HG03520 (cell line): Measurements from ENCODE around the gene GSG1L.

ENCODE experiments used
- ATAC-seq: cut with Tn5 transposase; IDR thresholded peaks from one replicate; pipeline ENCODE4 v1.9.1; 2021; ENCODE audit warnings: mild to moderate bottlenecking, moderate library complexity; ENCODE audit not compliant: unreplicated experiment

GSG1L gene

GRCh38 chr16:28063591-28064061 lies at the start of gene GSG1L:
TSS of gene GSG1L (minus strand) at chr16:28063714. CDS start at chr16:28063424, 290 bp downstream.
- ATAC-seq: no peak

DNA sequence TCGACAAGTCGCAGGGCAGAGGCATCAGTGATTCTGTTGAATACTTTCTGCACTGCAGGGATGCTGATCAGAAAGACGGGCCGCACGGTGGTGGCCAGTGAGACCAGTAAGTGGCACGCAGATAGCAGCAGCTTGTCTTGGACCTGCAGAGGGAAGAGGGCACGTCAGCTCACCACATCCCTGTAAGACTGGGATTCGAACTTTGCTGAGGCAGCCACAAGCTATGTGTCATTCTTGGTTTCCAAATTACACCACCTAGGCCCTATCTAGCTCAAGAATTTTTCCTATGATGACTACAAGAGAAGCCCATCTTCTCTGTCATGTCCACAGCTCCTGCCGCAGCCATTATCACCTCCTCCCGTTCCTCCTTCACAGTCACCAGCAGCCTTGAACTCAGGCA lies 49.4 kb upstream of the GSG1L start:
- no peak for ATAC-seq

GRCh38 chr16:28110977-28111376 lies 47.5 kb upstream of the GSG1L start:
- no peak for ATAC-seq

- ATAC-seq: no peak
These were observed 47.0 kb upstream of the GSG1L start for GRCh38 chr16:28110479-28110878.

- no peak for ATAC-seq
These were observed 46.6 kb upstream of the GSG1L start for GRCh38 chr16:28110074-28110473.

DNA sequence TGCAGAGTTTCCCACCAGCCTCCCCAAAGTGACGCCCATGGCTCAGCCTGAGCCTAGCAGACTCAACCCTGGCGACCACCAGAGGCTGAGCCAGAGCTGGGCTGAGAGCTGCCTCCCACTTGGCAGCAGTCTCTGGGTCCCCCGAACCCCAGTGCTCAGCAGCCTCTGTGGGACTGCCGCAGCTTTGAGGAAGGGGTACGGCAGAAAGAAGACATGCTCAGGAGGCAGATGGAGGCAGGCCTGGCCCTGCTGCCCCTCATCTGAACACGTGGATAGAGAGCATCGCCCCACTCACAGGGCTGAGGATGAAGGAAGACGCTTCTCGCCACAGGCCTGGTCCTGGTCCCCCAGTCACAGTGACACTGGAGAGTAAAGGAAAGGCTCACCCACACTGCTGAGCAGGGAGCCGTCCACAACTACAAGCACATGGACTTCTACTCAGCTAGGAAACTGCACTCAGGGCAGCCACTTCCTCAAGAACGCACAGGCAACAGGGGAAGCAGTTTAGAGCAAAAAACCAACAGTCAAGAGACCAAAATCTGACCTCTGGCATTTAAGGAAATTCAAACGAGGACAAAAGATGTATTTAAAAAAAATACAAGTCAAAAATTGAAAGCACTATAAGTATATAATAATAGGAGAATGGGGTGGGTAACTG lies 45.2 kb upstream of the GSG1L start:
- no peak for ATAC-seq

DNA sequence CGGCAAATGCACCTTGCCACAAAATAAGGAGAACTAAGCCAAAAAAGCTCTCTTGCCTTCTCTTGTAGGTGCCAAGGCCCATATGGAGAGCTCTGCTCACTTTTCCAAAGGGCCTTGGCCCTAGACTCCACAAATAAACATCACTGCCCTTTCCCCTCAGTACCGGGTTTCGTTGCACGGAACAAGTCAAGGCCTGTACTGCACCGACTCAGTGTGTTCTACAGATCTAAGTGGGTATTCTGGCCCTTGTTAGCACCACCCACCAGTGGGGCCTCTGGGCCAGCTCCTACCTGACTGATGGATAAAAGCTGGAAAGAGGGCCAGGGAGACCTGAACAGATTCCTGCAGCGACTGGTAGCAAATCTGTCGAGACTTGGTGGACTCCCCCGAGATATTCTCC lies 43.7 kb upstream of the GSG1L start:
- ATAC-seq: no peak

- ATAC-seq: no peak
These were observed 43.1 kb upstream of the GSG1L start for GRCh38 chr16:28106467-28107215.

- no peak for ATAC-seq
These were observed 42.4 kb upstream of the GSG1L start for GRCh38 chr16:28105954-28106353.

DNA sequence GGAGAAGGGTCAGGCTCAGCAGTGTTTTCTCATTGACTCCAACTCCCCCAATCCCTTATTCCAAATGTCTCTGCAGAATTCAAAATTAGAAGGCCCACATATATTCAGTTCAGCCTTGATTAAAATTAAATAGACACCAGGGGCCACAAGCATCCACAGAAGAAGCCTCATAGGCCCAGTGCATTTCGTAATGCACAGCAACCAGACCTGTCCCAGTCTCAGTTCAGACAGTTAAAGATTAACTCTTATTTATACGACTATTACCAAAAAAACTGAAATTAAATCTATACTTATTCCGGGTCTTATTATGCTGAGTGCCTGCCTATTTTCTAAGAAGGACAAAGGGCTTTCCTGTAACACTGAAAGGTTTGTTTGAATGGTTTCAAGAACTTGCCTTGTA lies 41.8 kb upstream of the GSG1L start:
- ATAC-seq: no peak

DNA sequence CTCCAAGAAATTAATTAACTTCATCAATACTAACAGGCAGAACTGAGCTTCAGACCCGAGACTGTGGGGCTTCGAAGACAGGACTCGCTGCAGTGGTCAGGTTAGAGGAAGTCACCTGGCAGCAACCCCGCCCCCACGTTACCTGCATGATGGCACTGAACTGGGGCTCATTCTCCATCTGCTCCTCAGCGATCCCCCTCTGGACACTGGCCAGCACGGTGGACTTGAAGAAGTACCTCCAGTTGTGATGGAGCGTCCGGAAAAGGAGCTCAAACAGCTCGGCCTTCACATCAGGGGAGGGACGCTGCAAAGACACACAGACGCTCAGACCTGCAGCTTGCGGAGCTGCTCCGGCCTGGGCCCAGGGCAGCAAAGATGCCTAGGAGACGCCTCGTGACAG lies 40.9 kb upstream of the GSG1L start:
- no peak for ATAC-seq

DNA sequence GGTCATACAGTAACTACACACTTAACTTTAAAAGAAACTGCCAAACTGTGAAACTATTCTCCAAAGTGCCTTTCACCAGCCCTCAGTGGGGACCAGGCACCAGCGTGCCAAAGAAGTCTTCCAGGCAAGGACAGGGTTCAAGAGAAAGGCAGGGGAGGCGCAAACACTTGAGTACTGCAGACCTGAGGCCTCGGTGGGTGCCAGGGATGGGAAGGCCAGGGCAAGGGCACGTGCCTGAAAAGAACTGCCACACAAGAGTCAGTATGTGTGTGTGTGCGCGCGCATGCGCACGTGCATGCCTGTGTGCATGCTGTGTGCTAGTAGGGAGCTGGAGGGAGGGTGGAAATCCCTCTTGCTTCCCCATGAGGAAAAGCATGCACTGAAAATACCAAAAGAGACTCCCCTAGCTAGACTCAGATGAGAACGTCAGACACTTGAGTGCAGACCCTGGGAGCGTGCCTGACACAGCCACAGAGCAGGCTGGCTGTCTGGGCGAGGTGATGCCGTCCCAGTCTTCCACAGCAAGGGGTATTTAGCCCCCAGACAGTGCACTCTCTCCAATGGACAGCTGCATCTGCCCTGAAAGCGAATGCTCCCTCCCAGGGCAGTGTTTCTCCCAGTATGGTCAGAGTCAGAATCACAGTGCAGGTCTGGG lies 40.1 kb upstream of the GSG1L start:
- no peak for ATAC-seq

DNA sequence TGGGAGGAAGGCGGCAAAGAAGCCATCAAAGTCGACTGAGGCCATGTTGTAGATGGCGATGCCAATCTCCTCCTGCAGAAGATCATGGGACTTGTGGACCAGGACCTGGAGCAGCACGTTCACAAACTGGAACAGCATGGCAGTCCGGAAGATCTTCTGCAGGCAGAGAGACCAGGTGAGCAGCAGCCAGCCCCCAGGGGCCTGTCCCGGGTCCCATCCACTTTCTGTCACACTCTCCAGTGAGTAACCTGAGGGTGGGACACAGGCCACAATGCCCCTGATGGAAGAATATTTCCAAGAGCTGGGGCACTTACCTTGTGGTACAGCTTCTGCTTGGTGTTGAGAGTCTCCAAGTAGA lies 38.0 kb upstream of the GSG1L start:
- no peak for ATAC-seq

- no peak for ATAC-seq
These were observed 37.5 kb upstream of the GSG1L start for GRCh38 chr16:28100810-28101532.

- no peak for ATAC-seq
These were observed 35.7 kb upstream of the GSG1L start for GRCh38 chr16:28098959-28099945.

GRCh38 chr16:28098171-28098958 lies 34.9 kb upstream of the GSG1L start:
- no peak for ATAC-seq

DNA sequence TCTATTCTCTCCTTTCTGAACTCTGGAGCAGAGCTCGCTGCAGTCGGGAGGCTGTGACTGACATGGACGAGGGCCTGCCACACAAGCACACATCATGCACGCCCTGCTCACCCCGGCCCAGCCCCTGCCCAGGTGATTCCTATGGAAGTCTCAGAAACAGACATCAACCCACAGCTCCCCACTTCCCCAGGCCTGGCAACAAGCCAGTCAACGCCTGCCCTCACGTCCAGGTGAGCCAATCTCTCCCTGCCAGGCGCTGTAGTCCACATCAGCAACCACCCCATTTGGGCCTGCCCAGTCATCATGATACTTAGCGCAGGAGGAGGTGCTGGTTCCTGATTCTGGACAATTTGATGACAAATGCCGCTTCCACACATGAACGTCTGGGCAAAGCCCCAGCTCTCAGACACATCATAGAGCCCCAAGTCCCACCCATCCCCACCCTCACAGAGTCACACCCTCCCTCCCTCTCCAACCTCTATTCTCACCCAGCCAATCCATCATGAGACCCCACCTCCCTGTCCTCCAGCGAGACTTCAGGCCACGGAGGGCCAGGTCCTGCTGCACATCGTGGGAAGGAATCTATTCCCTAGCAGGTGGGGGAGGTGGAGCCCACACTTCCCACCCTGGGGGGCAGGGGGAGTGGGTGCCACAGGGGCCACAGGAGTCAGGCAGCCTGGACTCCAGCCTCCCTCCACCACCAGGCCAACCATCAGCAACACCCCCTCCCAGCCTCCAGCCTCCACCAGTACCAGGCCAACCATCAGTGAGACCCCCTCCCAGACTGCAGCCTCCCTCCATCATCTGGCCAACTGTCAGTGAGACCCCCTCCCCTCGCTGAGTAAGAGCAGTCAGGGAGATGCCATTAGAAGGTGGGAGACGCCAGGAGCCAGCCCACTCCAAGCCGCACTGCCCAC lies 33.7 kb upstream of the GSG1L start:
- ATAC-seq: no peak

- ATAC-seq: no peak
These were observed 29.8 kb upstream of the GSG1L start for GRCh38 chr16:28093385-28093725.
